HG03432 (cell line): Measurements from ENCODE around the gene RABL6.
"Not testable (repeated sequence)": the region's sequence is repeated elsewhere in the genome, so short reads cannot be mapped to it uniquely, and the experiment has no call there.

Source experiments
- ATAC-seq: cut with Tn5 transposase; IDR thresholded peaks from one replicate; pipeline ENCODE4 v1.9.1; 2021; ENCODE audit warnings: mild to moderate bottlenecking, moderate library complexity; ENCODE audit not compliant: unreplicated experiment

Gene RABL6

DNA sequence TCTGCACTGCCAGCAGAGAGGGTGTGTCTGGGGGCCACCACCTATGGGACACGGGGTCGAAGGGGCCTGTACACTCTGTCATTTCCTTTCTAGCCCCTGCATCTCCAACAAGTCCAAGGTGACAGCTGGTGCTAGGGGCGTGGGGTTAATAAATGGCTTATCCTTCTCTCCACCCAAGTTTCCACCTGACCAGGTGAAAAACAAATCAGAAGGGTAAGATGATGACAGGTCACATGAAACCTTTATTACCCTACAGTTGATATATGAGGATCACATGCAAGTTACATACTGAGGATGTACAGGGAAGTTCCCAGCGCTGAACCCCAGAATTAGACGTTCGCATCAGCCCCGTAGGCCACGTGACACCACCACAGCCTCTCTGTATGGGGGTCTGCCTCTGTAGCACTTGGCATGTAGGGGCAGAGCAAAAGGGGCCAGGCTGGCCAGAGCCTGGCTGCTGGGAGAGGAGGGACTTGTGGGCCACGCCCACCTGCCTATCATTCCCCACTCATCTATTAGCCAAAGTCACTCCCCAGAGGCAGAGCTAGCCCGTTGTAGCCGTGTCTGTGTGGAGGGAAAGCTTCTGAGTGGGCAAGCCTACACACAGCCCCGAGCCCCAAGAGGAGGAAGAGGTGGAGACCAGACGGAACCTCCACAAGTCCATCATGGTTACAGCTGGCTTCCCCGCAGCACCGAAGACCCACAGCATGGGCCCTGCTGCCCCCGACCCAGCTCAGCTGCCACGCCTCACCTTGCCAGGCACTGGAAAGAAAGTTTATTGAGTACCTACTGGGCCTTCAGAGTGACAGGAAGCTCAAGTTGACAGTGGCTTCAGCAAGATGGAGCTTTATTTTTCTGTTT lies 14.4 kb upstream of the RABL6 start:
- ATAC-seq = no peak

DNA sequence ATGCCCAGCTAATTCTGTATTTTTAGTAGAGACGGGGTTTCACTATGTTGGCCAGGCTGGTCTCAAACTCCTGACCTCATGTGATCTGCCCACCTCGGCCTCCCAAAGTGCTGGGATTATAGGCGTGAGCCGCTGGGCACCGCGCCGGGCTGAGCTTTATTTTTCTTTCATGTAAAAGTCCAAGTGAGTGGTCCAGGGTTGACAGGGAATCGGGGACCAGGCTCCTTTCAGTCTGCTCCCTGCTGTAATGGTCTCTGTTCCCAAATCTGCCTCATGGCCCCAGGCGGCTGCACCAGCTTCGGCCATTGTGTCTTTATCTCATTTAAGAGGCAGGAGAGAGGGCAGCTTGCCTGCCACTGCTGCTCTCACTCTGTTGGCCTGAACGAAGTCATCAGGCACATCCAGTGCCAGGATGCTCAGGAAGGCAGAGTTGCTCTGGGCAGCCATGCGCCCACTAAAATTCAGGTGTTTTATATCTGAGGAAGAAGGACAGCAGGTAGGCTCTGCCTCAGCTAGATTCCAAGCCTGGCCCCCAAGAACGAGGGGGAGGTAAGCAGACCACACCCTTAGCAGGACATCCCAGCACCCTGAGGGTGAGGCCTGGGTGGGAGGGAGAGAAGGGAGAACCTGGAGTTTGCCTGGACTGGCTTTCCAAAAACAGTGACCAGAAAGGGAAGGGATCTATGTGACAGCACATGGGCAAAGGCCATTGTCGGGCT lies 13.3 kb upstream of the RABL6 start:
- ATAC-seq = no peak

DNA sequence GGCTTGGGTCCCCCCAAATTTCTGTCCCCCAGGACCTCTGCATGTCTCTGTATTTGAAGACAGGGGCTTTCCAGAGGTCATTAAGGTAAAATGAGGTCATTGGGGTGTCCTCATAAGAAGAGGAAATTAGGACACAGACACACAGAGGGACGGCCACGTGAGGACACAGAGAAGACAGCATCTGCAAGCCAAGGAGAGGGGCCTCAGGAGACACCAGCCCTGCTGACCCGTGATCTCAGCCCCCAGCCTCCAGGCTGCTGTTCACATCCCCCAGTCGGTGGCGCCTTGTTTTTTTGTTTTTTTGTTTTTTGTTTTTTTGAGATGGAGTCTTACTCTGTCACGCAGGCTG lies 12.8 kb upstream of the RABL6 start:
- no peak for ATAC-seq

DNA sequence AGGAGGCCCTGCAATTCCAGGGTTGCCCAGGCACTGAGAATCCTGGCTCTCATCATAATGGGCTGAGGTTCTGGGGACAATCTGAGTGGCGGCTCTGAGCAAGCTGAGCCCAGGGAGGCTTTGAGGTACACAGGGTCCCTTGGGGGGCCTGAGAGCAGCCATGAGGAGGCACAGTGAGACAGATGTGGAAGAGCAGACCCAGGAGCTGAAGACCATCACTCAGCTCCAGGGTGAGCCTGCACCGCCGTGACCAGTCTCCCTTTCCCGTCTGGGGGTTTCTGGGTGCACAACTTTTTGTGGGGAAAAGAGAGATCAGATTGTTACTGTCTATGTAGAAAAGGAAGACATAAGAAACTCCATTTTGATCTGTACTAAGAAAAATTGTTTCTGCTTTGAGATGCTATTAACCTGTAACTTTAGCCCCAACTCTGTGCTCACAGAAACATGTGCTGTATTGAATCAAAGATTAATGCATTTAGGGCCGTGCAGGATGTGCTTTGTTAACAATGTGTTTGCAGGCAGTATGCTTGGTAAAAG lies 11.4 kb upstream of the RABL6 start, which contains the start of gene CCDC183:
TSS of gene CCDC183 (plus strand) at position 101 of the 537 bp plus-strand sequence. CDS start at position 161, 60 bp downstream.
- no peak for ATAC-seq

DNA sequence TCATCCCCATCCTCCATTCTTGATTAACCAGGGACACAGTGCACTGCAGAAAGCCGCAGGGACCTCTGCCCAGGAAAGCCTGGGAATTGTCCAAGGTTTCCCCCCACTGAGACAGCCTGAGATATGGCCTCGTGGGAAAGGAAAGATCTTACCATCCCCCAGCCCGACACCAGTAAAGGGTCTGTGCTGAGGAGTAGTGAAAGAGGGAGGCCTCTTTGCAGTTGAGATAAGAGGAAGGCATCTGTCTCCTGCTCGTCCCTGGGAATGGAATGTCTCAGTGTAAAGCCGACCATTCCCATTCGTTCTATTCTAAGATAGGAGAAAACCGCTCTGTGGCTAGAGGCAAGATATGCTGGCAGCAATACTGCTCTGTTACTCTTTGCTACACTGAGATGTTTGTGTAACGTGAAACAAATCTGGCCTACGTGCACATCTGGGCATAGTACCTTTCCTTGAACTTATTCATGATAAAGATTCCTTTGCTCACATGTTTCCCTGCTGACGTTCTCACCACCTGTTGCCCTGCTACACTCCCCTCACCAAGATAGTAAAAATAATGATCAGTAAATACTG lies 10.9 kb upstream of the RABL6 start:
- not testable (repeated sequence) for ATAC-seq

DNA sequence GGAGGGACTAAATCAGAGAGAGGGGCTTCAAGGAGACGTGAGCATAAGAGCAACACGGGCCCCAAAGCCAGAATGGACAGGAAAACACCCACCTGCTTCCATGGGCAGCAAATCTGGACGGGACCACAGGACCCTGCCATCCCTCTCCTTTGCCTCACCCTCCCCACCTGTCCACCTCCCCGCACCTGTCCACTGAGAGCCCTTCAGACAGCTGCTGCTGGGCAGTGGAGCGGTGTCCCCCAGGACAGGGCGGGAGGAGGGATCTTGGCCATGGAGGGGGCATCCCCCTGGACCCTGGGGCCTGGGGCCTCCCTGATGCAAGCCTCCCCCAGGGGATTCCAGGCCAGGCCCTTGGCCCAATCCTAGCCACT lies 9.1 kb upstream of the RABL6 start:
- ATAC-seq = no peak

DNA sequence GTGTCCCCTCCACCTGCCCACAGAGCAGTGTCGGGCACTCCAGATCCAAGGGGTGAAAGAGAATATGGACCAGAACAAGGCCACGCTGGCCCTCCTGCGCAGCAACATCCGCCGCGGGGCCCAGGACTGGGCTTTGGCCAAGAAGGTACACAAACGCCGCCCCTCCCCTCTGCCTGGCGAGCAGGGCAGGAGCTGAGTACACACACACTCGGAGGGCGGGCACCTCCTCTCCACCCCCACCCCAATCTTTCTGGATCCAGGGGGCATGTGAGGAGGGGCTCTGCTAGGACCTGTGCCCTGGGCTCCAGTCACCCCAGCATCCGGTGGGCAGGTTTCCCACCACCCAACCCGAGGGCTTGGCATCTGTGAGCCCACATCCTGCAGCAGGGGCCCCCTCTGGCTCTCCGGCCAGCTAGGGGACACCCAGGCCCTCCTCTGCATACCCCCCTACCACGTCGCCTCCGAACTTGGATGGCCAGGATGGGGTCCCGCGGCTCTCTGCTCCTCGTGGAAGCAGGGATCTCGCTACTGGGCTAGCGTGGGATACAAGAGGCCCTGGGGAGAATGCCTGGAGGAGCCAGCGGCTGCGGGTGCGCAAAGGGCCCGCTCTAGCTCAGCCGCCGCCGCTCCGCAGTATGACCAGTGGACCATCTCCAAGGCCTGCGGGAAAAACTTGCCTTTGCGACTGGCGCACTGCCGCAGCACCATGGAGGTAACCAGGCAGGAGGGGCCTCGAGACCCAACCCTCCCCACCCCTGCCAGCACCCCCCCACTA lies 8.5 kb upstream of the RABL6 start:
- ATAC-seq = no peak

DNA sequence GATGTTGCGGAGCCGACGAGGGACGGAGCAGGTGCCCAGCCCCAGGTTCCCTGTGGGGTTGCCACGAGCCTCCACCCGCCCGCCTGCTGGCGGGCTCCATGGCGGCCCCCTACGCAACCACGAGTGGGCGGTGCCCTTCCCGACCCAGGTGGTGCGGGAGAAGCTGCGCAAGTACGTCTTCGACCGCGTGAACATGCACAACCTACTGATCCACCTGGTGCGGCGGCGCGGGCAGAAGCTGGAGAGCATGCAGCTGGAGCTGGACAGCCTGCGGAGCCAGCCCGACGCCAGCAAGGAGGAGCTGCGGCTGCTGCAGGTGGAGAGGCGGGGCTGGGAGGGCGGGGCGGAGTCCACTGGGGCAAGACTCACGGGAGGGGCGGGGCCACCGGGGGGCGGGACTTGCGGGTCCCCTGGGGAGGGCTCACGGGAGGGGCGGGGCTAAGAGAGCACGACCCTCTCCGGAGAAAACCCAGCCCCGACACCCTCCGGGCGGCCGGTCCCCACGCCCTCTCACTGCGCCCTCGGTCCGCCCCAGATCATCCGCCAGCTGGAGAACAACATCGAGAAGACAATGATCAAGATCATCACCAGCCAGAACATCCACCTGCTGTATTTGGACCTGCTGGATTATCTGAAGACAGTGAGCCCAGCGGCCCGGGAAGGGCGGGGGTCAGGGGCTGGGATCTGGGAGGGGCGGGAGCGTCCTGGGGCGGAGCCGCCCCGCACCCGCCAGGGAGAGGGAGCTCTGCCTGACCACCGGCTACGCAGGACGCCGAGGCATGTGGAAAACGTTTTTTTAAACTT lies 7.7 kb upstream of the RABL6 start:
- peak; percentile 50 for ATAC-seq

DNA sequence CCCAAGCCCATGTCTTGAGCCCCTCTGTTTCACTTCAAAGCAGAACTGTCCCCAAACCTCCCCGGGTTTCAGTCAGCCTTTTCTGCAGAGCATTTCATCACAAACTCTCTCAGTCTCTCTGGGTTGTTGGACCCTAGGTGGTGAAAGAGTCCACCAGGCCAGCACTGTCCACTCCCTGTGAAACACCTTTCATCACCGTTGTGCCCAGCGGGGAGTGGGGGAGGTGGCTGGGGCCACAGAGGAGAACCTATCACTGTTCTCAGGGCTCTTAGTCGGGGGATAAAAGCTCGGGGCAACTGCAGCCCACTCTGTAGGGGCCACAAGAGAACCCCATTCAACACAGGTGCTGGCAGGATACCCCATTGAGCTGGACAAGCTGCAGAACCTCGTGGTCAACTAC lies 5.4 kb upstream of the RABL6 start:
- no peak for ATAC-seq

DNA sequence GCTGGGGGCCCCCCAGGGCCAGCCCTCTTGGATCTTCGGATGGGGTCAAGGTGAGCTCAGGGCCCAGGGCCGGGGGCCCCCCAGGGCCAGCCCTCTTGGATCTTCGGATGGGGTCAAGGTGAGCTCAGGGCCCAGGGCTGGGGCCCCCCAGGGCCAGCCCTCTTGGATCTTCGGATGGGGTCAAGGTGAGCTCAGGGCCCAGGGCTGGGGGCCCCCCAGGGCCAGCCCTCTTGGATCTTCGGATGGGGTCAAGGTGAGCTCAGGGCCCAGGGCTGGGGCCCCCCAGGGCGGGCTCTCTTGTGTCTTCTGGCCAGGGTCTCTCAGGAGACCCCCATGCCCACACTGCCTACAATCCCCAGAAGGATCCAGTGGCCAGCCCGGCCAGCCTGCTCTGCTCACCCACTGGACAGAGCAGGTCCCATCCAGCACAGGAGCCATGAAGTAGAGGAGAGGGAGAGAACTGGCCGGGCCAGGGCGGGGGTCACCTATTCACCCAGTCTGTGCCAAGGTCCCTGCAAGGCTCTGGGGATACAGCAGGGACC lies 4.7 kb upstream of the RABL6 start:
- not testable (repeated sequence) for ATAC-seq

DNA sequence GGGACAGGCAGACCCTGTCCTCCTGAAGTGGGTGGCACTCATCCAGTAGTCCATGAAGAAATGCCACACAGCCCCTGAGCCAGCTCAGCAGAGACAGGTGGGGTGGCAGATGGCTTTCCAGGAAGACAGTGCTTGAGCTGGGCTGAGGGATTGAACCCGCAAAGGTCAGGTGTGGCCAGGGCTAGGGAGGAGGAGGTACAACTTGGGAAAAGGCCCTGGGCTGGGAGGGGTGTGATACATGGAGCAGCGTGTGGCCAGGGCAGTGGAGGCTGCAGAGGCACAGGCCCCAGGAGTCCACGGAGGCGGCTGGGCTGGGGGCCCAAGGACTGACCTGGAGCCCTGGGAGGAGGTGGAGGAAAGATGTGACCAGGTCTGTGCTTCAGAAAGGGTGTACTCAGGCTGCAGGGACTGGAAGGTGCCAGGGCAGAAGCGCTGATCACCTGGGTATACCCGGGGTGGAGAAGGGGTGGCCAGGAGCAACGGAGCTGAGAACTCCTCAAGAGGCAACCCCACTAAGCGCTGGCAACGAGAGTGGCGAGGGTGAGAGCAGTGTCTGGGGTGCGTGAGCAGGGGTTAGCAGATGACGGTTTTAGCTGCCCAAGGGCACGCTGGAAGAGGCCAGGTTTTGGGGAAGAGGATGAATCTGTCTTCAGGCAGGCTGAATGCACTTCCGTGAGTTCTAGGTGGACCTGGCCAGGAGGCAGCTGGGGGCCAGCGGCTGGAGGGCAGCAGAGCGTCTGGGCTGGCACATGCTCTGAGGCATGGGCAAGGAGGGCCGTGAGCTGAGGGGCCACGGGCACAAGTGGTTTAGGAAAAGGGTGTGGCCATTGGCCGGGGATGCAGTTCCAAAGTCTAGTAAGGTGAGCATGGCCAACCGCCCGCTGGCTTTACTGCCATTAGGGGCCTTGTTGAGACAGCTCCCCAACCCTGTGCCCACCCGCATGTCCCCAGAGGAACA lies 3.9 kb upstream of the RABL6 start:
- no peak for ATAC-seq

DNA sequence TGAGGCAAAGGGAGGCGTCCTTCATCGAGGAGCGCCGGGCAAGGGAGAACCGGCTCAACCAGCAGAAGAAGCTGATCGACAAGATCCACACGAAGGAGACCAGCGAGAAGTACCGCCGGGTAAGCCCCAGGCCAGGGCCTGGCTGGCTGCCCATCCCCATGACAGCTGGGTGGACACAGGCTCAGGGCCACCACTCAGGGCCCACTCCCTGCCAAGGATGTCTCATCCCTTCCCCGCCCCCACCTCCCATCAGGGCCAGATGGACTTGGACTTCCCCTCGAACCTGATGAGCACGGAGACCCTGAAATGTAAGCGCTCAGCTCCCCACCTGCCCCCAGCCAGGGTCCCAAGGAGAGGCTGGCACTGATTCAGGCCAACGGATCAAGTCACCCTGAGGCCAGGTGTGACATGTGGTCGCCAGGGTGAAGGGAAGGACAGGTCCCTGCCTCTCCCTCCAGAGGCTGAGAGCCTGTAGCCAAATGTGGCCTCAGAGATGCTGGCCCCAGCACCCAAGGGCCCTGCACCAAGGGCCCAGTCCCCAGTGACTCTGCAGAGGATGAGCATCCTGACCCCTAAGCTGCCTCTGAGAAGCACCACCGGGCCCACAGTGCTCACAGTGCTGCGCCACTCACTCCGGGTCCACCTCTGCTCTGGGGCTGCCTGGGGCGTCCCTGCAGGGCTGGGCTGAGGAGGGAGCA lies 3.1 kb upstream of the RABL6 start:
- no peak for ATAC-seq

DNA sequence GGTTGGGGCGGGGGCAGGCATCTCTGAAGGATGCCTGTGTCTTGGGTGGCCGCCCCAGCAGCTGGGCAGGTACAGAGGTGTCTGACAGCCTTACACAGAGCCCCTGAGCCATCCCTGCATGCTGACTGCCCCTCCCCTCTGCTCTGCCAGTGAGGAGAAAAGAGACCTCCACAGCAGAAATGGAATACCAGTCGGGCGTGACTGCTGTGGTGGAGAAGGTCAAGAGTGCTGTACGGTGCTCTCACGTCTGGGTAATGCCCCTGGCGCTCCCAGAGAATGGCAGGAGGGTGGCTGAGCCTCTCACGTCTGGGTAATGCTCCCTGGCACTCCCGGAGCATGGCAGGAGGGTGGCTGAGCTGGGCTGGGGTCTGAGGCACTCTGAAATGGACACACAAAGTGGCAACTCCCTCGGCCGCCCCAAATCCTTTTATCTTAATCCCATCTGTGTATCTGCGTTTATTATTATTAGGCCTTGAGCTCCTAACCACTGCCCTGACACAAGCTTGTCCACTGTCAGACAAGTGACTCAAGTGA lies 2.5 kb upstream of the RABL6 start:
- ATAC-seq = no peak

DNA sequence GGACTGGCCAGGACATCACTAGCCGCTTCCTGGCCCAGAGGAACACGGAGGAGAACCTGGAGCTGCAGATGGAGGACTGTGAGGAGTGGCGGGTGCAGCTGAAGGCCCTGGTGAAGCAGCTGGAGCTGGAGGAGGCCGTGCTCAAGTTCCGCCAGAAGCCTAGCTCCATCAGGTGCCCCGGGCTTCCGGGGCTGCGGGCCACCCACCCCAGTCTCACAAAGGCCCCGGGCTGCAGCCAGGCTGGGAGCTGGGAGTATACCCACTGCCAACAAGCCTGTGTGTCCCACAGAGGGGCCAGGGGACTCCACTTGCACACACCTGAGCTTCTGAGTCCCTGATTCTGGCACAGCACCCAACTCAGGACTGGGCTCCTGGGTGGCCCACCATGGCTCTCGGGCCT lies 1.7 kb upstream of the RABL6 start:
- no peak for ATAC-seq

DNA sequence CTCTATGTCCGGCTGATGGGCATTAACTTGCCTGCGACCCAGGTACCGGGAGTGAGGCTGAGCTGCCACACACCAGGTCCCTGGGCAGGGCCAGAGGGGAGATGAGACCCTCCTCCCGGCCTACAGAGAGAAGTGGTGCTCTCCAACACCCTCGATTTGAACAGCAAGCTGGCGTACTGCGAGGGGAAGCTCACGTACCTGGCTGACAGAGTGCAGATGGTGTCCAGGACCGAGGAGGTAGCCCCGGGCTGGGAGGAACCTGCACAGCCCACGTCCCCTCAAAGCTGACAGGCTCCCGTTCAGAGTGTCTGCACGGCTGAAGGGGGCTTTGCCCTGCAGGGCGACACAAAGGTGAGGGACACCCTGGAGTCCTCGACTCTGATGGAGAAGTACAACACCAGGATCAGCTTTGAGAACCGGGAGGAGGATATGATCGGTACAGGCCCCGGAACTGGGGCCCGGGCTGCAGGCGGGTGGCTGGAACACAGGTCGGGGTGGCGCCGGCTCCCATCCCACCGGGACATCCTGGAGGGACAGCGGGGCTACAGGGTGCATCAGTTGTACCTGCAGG lies 1.0 kb upstream of the RABL6 start:
- no peak for ATAC-seq

DNA sequence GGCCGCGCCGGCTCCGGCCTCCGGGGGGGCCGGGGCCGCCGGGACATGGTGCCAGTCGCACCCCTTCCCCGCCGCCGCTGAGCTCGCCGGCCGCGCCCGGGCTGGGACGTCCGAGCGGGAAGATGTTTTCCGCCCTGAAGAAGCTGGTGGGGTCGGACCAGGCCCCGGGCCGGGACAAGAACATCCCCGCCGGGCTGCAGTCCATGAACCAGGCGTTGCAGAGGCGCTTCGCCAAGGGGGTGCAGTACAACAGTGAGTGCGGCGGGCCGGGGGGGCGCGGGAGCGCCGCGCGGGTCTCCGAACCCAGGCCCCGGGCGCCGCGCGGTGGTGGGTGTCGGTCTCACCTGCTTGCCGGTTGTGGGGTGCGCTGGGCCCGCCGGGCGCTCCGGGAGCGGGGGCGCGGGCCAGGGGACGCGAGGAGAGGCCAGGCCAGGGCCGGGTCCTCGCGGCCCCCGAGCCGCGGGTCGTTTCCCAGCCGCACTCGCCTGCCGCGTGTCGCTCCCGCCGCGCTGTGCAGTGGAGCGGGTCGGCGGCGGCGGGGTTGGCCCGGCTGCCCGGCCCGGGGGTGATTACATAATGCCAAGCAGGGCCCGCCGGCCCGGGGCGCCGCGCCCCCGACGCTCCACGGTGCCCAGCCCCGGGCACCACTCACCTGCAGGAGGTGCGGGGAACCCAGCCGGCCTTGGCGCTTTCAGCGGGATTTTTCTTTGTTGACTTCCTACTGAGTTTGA lies 492 bp downstream of the RABL6 start:
- peak; percentile 36 for ATAC-seq

DNA sequence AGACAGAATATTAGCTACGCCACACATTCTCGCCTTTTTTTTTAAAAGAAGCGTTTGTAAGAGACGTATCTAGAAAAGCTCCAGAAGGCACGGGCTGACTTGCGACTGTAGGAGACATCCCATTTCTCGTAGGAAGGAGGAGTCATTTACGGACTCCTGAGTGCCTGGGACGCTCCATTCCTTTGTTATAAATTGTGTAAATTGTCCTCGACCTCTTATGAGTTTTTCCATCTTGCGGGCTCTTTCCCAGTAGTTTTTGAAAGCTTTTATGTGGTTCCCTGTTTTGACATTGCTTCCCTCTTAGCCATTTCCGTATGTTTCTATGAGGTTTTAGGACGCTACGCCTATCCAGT lies 1.0 kb downstream of the RABL6 start:
- ATAC-seq = no peak
